OCI-LY1 (cell line): Measurements from ENCODE around the gene OR5K2.
A peak's percentile ranks its signal among the peaks of the same experiment; 100 is the strongest.

Source experiments
- H2AFZ ChIP-seq: fragments of 200-600 bp; sonication (generic), shearing (Covaris generic); 2 replicates; pipeline ENCODE4 v1.6.0; 2014; ENCODE audit warnings: antibody characterized with exemption, mild to moderate bottlenecking, low read length
- H3F3A ChIP-seq: fragments of 200-600 bp; sonication (generic), shearing (Covaris generic); 2 replicates; pipeline ENCODE4 v1.6.0; 2014; ENCODE audit warnings: mild to moderate bottlenecking, antibody characterized with exemption, low read length, moderate library complexity; ENCODE audit not compliant: insufficient read depth
- H3K27ac ChIP-seq: fragments of 200-600 bp; sonication (generic); 2 replicates; pipeline ENCODE4 v1.5.1; 2014; ENCODE audit warnings: low read length, mixed run types, mild to moderate bottlenecking, low read depth; ENCODE audit not compliant: poor library complexity, severe bottlenecking
- H3K27me3 ChIP-seq: fragments of 200-600 bp; sonication (generic); 2 replicates; pipeline ENCODE4 v1.6.0; 2014; ENCODE audit warnings: antibody characterized with exemption, mild to moderate bottlenecking, low read length, moderate library complexity; ENCODE audit not compliant: insufficient read depth
- H3K36me3 ChIP-seq: fragments of 200-600 bp; sonication (generic); 2 replicates; pipeline ENCODE4 v1.6.1; 2014; ENCODE audit warnings: mild to moderate bottlenecking, antibody characterized with exemption, low read length, moderate library complexity, mixed read lengths; ENCODE audit not compliant: insufficient read depth
- H3K4me1 ChIP-seq: fragments of 200-600 bp; sonication (generic); 2 replicates; pipeline ENCODE4 v1.5.1; 2014; ENCODE audit warnings: mild to moderate bottlenecking, low read length, moderate library complexity; ENCODE audit not compliant: insufficient read depth, severe bottlenecking
- H3K4me2 ChIP-seq: fragments of 200-600 bp; sonication (generic), shearing (Covaris generic); 2 replicates; pipeline ENCODE4 v1.6.1; 2014; ENCODE audit warnings: low read length
- H3K4me3 ChIP-seq: fragments of 200-600 bp; sonication (generic); 2 replicates; pipeline ENCODE4 v1.5.1; 2014; ENCODE audit warnings: low read length, low read depth, mild to moderate bottlenecking, mixed read lengths; ENCODE audit not compliant: poor library complexity, severe bottlenecking
- H3K79me2 ChIP-seq: fragments of 200-600 bp; shearing (Covaris generic); 2 replicates; pipeline ENCODE4 v1.6.1; 2016; ENCODE audit warnings: mixed run types, low read length, mixed read lengths; ENCODE audit not compliant: insufficient read depth
- H3K9ac ChIP-seq: fragments of 200-600 bp; sonication (generic), shearing (Covaris generic); 2 replicates; pipeline ENCODE4 v1.6.1; 2014; ENCODE audit warnings: mild to moderate bottlenecking, low read length, mixed read lengths
- H3K9me2 ChIP-seq: fragments of 200-600 bp; sonication (generic), shearing (Covaris generic); 2 replicates; pipeline ENCODE4 v1.6.1; 2014; ENCODE audit warnings: low read depth, mild to moderate bottlenecking, low read length, mixed read lengths
- H3K9me3 ChIP-seq: fragments of 200-600 bp; shearing (Covaris generic); 2 replicates; pipeline ENCODE4 v1.6.1; 2014; ENCODE audit warnings: low read length, mixed read lengths
- H4K20me1 ChIP-seq: fragments of 200-600 bp; sonication (generic), shearing (Covaris generic); 2 replicates; pipeline ENCODE4 v1.6.0; 2016; ENCODE audit warnings: mild to moderate bottlenecking, low read length; ENCODE audit not compliant: insufficient read depth
- CTCF ChIP-seq: fragments of 200-600 bp; sonication (generic), shearing (Covaris generic); IDR thresholded peaks from 2 replicates; pipeline ENCODE4 v1.5.1; 2017; ENCODE audit warnings: mild to moderate bottlenecking, antibody characterized with exemption, low read length, moderate library complexity, mixed read lengths
- EZH2 ChIP-seq: fragments of 200-600 bp; sonication (generic), shearing (Covaris generic); IDR thresholded peaks from 2 replicates; pipeline ENCODE4 v1.8.0; 2017; ENCODE audit warnings: borderline replicate concordance, mixed run types, mild to moderate bottlenecking, antibody characterized with exemption, low read length, moderate library complexity, mixed read lengths

The OR5K2 gene

GRCh38 chr3:98540346-98540745 lies 42.9 kb downstream of the OR5K2 start:
- no peaks in the 10 kb centered on the region for H3K9me3 ChIP-seq
- peak overlapping the region; percentile 47; the same call in 1 of the 2 replicates for H3K4me2 ChIP-seq
- no peaks in the 10 kb centered on the region for H3K79me2 ChIP-seq
- no peak overlapping the region for H2AFZ ChIP-seq
- H3K4me1 ChIP-seq: peaks cover 26% of the 10 kb centered on the region
- TF ChIP-seq CTCF: no peak
- TF ChIP-seq EZH2: no peak
- no peaks in the 10 kb centered on the region for H3F3A ChIP-seq
- no peaks in the 10 kb centered on the region for H3K9me2 ChIP-seq
- H3K4me3 ChIP-seq: no peak overlapping the region
- no peaks in the 10 kb centered on the region for H3K36me3 ChIP-seq
- H3K27ac ChIP-seq: peak overlapping the region; percentile 73
- no peaks in the 10 kb centered on the region for H3K27me3 ChIP-seq
- no peak overlapping the region for H3K9ac ChIP-seq
- no peaks in the 10 kb centered on the region for H4K20me1 ChIP-seq

GRCh38 chr3:98541695-98542094 lies 44.2 kb downstream of the OR5K2 start:
- no peak overlapping the region for H2AFZ ChIP-seq
- no peaks in the 10 kb centered on the region for H3K36me3 ChIP-seq
- H3K79me2 ChIP-seq: no peaks in the 10 kb centered on the region
- no peak overlapping the region for H3K4me3 ChIP-seq
- no peaks in the 10 kb centered on the region for H3K27me3 ChIP-seq
- H3K9ac ChIP-seq: no peak overlapping the region
- no peaks in the 10 kb centered on the region for H3K9me2 ChIP-seq
- no peak overlapping the region for H3K4me2 ChIP-seq
- no peaks in the 10 kb centered on the region for H4K20me1 ChIP-seq
- H3K27ac ChIP-seq: no peak overlapping the region
- H3K4me1 ChIP-seq: peaks cover 24% of the 10 kb centered on the region
- no peaks in the 10 kb centered on the region for H3F3A ChIP-seq
- no peaks in the 10 kb centered on the region for H3K9me3 ChIP-seq
- TF ChIP-seq CTCF (no peak), EZH2 (no peak)

- H3K9me2 ChIP-seq: no peaks in the 10 kb centered on the region
- H3K36me3 ChIP-seq: no peaks in the 10 kb centered on the region
- no peaks in the 10 kb centered on the region for H3K79me2 ChIP-seq
- H2AFZ ChIP-seq: no peak overlapping the region
- H4K20me1 ChIP-seq: no peaks in the 10 kb centered on the region
- no peaks in the 10 kb centered on the region for H3F3A ChIP-seq
- no peak for TF ChIP-seq CTCF
- TF ChIP-seq EZH2: no peak
- H3K4me3 ChIP-seq: no peak overlapping the region
- peaks cover 16% of the 10 kb centered on the region for H3K4me1 ChIP-seq
- no peak overlapping the region for H3K4me2 ChIP-seq
- no peak overlapping the region for H3K27ac ChIP-seq
- no peaks in the 10 kb centered on the region for H3K27me3 ChIP-seq
- no peaks in the 10 kb centered on the region for H3K9me3 ChIP-seq
- H3K9ac ChIP-seq: no peak overlapping the region
These were observed 45.1 kb downstream of the OR5K2 start for GRCh38 chr3:98542623-98543022.
